ENCODE data around the gene SPG7.
A peak's percentile ranks its signal among the peaks of the same experiment; 100 is the strongest.

Gene SPG7

DNA sequence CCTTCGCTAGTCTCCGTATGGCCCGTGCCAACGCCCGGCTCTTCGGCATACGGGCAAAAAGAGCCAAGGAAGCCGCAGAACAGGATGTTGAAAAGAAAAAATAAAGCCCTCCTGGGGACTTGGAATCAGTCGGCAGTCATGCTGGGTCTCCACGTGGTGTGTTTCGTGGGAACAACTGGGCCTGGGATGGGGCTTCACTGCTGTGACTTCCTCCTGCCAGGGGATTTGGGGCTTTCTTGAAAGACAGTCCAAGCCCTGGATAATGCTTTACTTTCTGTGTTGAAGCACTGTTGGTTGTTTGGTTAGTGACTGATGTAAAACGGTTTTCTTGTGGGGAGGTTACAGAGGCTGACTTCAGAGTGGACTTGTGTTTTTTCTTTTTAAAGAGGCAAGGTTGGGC lies 54.7 kb downstream of the SPG7 start:
- DNase-seq: no peak
- Histone ChIP-seq H3K79me1 (replicated peaks; ENCODE audit: low read length, poor library complexity, severe bottlenecking) (peaks cover 3% of the 10 kb centered on the region), H2AK5ac (ENCODE audit: low read length, severe bottlenecking) (no peak overlapping the region), H4K8ac (ENCODE audit: low read length) (no peak overlapping the region), H3K23ac (ENCODE audit: low read length in 2 of 2) (no peak overlapping the region), H2BK5ac (ENCODE audit: low read depth, low read length, poor library complexity, severe bottlenecking) (no peak overlapping the region), H3K27ac (ENCODE audit: low read length, poor library complexity, severe bottlenecking) (no peak overlapping the region), H3K9me3 (ENCODE audit: control insufficient read depth, low read length) (no peaks in the 10 kb centered on the region), H3K4me3 (ENCODE audit: insufficient read depth in 1 of 2, low read depth in 1 of 2, low read length in 2 of 2) (no peak overlapping the region), H2AFZ (ENCODE audit: low read depth, low read length) (no peak overlapping the region), H2BK120ac (ENCODE audit: low read depth, low read length) (no peak overlapping the region), H3K14ac (ENCODE audit: low read length in 2 of 2) (no peak overlapping the region), H4K91ac (ENCODE audit: low read length) (no peak overlapping the region), H3K4ac (ENCODE audit: low read depth in 1 of 2, low read length in 2 of 2) (no peak overlapping the region), H2BK15ac (ENCODE audit: low read depth, poor library complexity, severe bottlenecking) (no peak overlapping the region), H3K4me2 (ENCODE audit: low read length, poor library complexity, severe bottlenecking) (no peak overlapping the region), H3K18ac (ENCODE audit: low read depth in 1 of 2, low read length in 2 of 2) (no peak overlapping the region), H2BK12ac (ENCODE audit: low read length in 2 of 2) (no peak overlapping the region), H3K27me3 (ENCODE audit: control insufficient read depth in 1 of 2, insufficient read depth in 1 of 2, low read length in 2 of 2) (peaks cover 0 to 5% of the 10 kb centered on the region in 2 experiments), H3K9ac (ENCODE audit: low read length) (peak overlapping the region; percentile 99), H3K4me1 (ENCODE audit: control insufficient read depth, insufficient read depth, low read depth, low read length) (peaks cover 38% of the 10 kb centered on the region), H3K36me3 (ENCODE audit: control insufficient read depth in 1 of 2, insufficient read depth in 2 of 2, low read depth in 1 of 2, low read length in 2 of 2) (peaks cover 43 to 51% of the 10 kb centered on the region in 2 experiments)
- WGBS: 86% methylated on average over 12 of the region's 12 CpGs

DNA sequence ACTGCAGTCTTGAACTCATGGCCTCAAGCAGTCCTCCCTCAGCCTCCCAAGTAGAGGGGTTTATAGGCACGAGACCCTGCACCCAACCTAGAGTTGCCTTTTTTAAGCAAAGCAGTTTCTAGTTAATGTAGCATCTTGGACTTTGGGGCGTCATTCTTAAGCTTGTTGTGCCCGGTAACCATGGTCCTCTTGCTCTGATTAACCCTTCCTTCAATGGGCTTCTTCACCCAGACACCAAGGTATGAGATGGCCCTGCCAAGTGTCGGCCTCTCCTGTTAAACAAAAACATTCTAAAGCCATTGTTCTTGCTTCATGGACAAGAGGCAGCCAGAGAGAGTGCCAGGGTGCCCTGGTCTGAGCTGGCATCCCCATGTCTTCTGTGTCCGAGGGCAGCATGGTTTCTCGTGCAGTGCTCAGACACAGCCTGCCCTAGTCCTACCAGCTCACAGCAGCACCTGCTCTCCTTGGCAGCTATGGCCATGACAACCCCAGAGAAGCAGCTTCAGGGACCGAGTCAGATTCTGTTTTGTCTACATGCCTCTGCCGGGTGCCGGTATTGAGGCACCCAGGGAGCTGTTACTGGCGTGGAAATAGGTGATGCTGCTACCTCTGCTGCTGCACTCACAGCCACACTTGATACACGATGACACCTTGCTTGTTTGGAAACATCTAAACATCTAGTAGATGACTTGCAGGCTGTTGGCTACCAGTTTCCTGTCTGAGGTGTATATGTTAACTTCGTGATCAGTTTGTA lies 55.6 kb downstream of the SPG7 start:
- H2BK15ac ChIP-seq (ENCODE audit: low read depth, poor library complexity, severe bottlenecking): no peak overlapping the region
- no peak overlapping the region for H2AFZ ChIP-seq (ENCODE audit: low read depth, low read length)
- H3K27ac ChIP-seq (ENCODE audit: low read length, poor library complexity, severe bottlenecking): no peak overlapping the region
- no peak overlapping the region for H3K14ac ChIP-seq (ENCODE audit: low read length in 2 of 2)
- peak overlapping the region in 1 of 2 experiments; percentile 16 for H3K23ac ChIP-seq (ENCODE audit: low read length in 2 of 2)
- H2BK12ac ChIP-seq (ENCODE audit: low read length in 2 of 2): no peak overlapping the region
- H2BK120ac ChIP-seq (ENCODE audit: low read depth, low read length): no peak overlapping the region
- no peaks in the 10 kb centered on the region for H3K9me3 ChIP-seq (ENCODE audit: control insufficient read depth, low read length)
- H4K8ac ChIP-seq (ENCODE audit: low read length): no peak overlapping the region
- H3K79me1 ChIP-seq (replicated peaks; ENCODE audit: low read length, poor library complexity, severe bottlenecking): peaks cover 2% of the 10 kb centered on the region
- no peak overlapping the region for H3K4me2 ChIP-seq (ENCODE audit: low read length, poor library complexity, severe bottlenecking)
- H3K4ac ChIP-seq (ENCODE audit: low read depth in 1 of 2, low read length in 2 of 2): peak overlapping the region in 1 of 2 experiments; percentile 13
- peaks cover 40% of the 10 kb centered on the region for H3K4me1 ChIP-seq (ENCODE audit: control insufficient read depth, insufficient read depth, low read depth, low read length)
- no peak overlapping the region for H4K91ac ChIP-seq (ENCODE audit: low read length)
- H2AK5ac ChIP-seq (ENCODE audit: low read length, severe bottlenecking): no peak overlapping the region
- 84% methylated on average over 12 of the region's 12 CpGs for WGBS
- no peak overlapping the region for H3K4me3 ChIP-seq (ENCODE audit: insufficient read depth in 1 of 2, low read depth in 1 of 2, low read length in 2 of 2)
- H3K27me3 ChIP-seq (ENCODE audit: control insufficient read depth in 1 of 2, insufficient read depth in 1 of 2, low read length in 2 of 2): peaks cover 0 to 11% of the 10 kb centered on the region in 2 experiments
- peaks cover 40 to 48% of the 10 kb centered on the region in 2 experiments for H3K36me3 ChIP-seq (ENCODE audit: control insufficient read depth in 1 of 2, insufficient read depth in 2 of 2, low read depth in 1 of 2, low read length in 2 of 2)
- no peak overlapping the region for H2BK5ac ChIP-seq (ENCODE audit: low read depth, low read length, poor library complexity, severe bottlenecking)
- DNase-seq: no peak
- no peak overlapping the region for H3K18ac ChIP-seq (ENCODE audit: low read depth in 1 of 2, low read length in 2 of 2)
- peak overlapping the region; percentile 99 for H3K9ac ChIP-seq (ENCODE audit: low read length)

DNA sequence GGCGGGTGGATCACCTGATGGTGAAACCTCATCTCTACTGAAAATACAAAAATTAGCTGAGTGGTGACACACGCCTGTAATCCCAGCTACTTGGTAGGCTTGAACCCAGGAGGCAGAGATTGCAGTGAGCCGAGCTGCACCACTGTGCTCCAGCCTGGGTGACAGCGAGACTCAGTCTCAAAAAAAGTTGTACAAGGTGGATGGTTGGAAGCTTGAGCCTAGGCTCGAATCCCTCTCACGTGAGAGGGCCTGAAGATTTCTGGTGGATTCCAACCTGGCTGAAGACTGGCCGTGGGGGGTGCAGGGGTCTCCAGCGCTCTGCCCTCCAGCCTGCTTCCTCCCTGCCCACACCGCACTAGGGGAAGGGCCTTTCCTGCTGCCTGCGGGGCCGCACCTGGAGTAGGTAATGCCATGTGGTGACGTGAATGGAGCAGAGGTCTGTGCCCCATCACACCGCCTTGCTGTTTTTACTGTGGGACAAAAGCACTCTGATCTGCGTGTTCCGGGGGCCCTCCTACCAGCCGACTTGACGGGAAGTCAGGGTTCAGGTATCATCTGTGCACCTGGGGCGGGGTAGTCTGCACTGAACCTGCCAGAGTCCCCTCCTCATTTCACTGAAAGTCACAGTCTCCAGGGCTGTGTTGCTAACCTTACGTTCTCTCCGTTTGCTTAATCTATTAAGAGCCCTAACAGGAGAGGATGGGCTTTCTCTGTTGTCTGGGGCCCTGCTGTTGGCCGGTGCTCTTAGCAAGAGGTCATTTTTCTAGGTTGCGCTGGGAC lies 56.5 kb downstream of the SPG7 start:
- no peak overlapping the region for H2AK5ac ChIP-seq (ENCODE audit: low read length, severe bottlenecking)
- no peak overlapping the region for H2BK15ac ChIP-seq (ENCODE audit: low read depth, poor library complexity, severe bottlenecking)
- DNase-seq: no peak
- H3K9ac ChIP-seq (ENCODE audit: low read length): peak overlapping the region; percentile 52
- H3K14ac ChIP-seq (ENCODE audit: low read length in 2 of 2): no peak overlapping the region
- H2BK120ac ChIP-seq (ENCODE audit: low read depth, low read length): no peak overlapping the region
- peaks cover 6 to 18% of the 10 kb centered on the region in 2 experiments for H3K27me3 ChIP-seq (ENCODE audit: control insufficient read depth in 1 of 2, insufficient read depth in 1 of 2, low read length in 2 of 2)
- peak overlapping the region; percentile 73 for H4K8ac ChIP-seq (ENCODE audit: low read length)
- H3K4me3 ChIP-seq (ENCODE audit: insufficient read depth in 1 of 2, low read depth in 1 of 2, low read length in 2 of 2): no peak overlapping the region
- peaks cover 38% of the 10 kb centered on the region for H3K4me1 ChIP-seq (ENCODE audit: control insufficient read depth, insufficient read depth, low read depth, low read length)
- H3K36me3 ChIP-seq (ENCODE audit: control insufficient read depth in 1 of 2, insufficient read depth in 2 of 2, low read depth in 1 of 2, low read length in 2 of 2): peaks cover 40 to 48% of the 10 kb centered on the region in 2 experiments
- no peak overlapping the region for H4K91ac ChIP-seq (ENCODE audit: low read length)
- H3K23ac ChIP-seq (ENCODE audit: low read length in 2 of 2): no peak overlapping the region
- H2BK5ac ChIP-seq (ENCODE audit: low read depth, low read length, poor library complexity, severe bottlenecking): no peak overlapping the region
- H3K4me2 ChIP-seq (ENCODE audit: low read length, poor library complexity, severe bottlenecking): no peak overlapping the region
- 62% methylated on average over 21 of the region's 22 CpGs for WGBS
- no peak overlapping the region for H2AFZ ChIP-seq (ENCODE audit: low read depth, low read length)
- no peaks in the 10 kb centered on the region for H3K9me3 ChIP-seq (ENCODE audit: control insufficient read depth, low read length)
- peaks cover 1% of the 10 kb centered on the region for H3K79me1 ChIP-seq (replicated peaks; ENCODE audit: low read length, poor library complexity, severe bottlenecking)
- no peak overlapping the region for H2BK12ac ChIP-seq (ENCODE audit: low read length in 2 of 2)
- no peak overlapping the region for H3K4ac ChIP-seq (ENCODE audit: low read depth in 1 of 2, low read length in 2 of 2)
- no peak overlapping the region for H3K18ac ChIP-seq (ENCODE audit: low read depth in 1 of 2, low read length in 2 of 2)
- H3K27ac ChIP-seq (ENCODE audit: low read length, poor library complexity, severe bottlenecking): no peak overlapping the region

DNA sequence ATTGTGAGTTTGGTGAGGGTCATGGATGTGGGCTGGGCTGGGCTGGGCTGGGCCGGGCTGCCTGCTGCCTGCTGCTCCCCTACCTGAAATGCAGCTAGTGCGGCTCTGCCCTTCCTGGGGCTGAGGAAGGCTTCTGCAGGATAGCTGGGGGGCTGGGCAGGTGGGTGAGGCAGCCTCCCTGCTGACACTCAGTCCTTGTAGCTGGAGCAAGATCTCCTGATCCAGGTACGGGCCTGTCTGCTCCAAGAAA lies 57.0 kb downstream of the SPG7 start:
- H3K9ac ChIP-seq (ENCODE audit: low read length): peak overlapping the region; percentile 52
- no peak overlapping the region for H3K23ac ChIP-seq (ENCODE audit: low read length in 2 of 2)
- no peak overlapping the region for H3K27ac ChIP-seq (ENCODE audit: low read length, poor library complexity, severe bottlenecking)
- no peaks in the 10 kb centered on the region for H3K79me1 ChIP-seq (replicated peaks; ENCODE audit: low read length, poor library complexity, severe bottlenecking)
- peak overlapping the region in 1 of 2 experiments; percentile 70 for H3K4me3 ChIP-seq (ENCODE audit: insufficient read depth in 1 of 2, low read depth in 1 of 2, low read length in 2 of 2)
- no peaks in the 10 kb centered on the region for H3K9me3 ChIP-seq (ENCODE audit: control insufficient read depth, low read length)
- H2AFZ ChIP-seq (ENCODE audit: low read depth, low read length): no peak overlapping the region
- peaks cover 38% of the 10 kb centered on the region for H3K4me1 ChIP-seq (ENCODE audit: control insufficient read depth, insufficient read depth, low read depth, low read length)
- H2BK15ac ChIP-seq (ENCODE audit: low read depth, poor library complexity, severe bottlenecking): no peak overlapping the region
- H3K36me3 ChIP-seq (ENCODE audit: control insufficient read depth in 1 of 2, insufficient read depth in 2 of 2, low read depth in 1 of 2, low read length in 2 of 2): peaks cover 40 to 48% of the 10 kb centered on the region in 2 experiments
- peak overlapping the region; percentile 67 for H4K8ac ChIP-seq (ENCODE audit: low read length)
- H3K4me2 ChIP-seq (ENCODE audit: low read length, poor library complexity, severe bottlenecking): peak overlapping the region; percentile 61
- H2AK5ac ChIP-seq (ENCODE audit: low read length, severe bottlenecking): no peak overlapping the region
- peaks cover 9 to 22% of the 10 kb centered on the region in 2 experiments for H3K27me3 ChIP-seq (ENCODE audit: control insufficient read depth in 1 of 2, insufficient read depth in 1 of 2, low read length in 2 of 2)
- no peak overlapping the region for H3K4ac ChIP-seq (ENCODE audit: low read depth in 1 of 2, low read length in 2 of 2)
- H2BK12ac ChIP-seq (ENCODE audit: low read length in 2 of 2): no peak overlapping the region
- H2BK120ac ChIP-seq (ENCODE audit: low read depth, low read length): no peak overlapping the region
- no peak overlapping the region for H3K18ac ChIP-seq (ENCODE audit: low read depth in 1 of 2, low read length in 2 of 2)
- no peak for DNase-seq
- H4K91ac ChIP-seq (ENCODE audit: low read length): no peak overlapping the region
- WGBS: 23% methylated on average over 3 of the region's 3 CpGs
- H3K14ac ChIP-seq (ENCODE audit: low read length in 2 of 2): peak overlapping the region in 1 of 2 experiments; percentile 49
- no peak overlapping the region for H2BK5ac ChIP-seq (ENCODE audit: low read depth, low read length, poor library complexity, severe bottlenecking)
